Measurements from ENCODE around the gene CEP72. TPM values are rescaled to one million over a fixed set of nuclear protein-coding genes. Genes with fewer than 3 reads are reported as not detected.

Gene CEP72
- total and polyA plus RNA-seq, 10 of the 15 experiments (the other 5 are each of a cell fraction or from before 2014, with no cell fraction given), result 0.35 to 13.5 (median 8.3) TPM

GRCh38 chr5:574906-575305 lies 37.2 kb upstream of the CEP72 start:
- Histone ChIP-seq H3K4me1 (ENCODE audit: control insufficient read depth, insufficient read depth, low read length) (no peaks in the 10 kb centered on the region), H3K27ac (ENCODE audit: control insufficient read depth, insufficient read depth) (no peak overlapping the region), H3K4me3 (no peak overlapping the region), H3K27me3 (replicated peaks in 1 of 2; ENCODE audit: control insufficient read depth in 2 of 2, insufficient read depth in 2 of 2, low read length in 1 of 2) (no peaks in the 10 kb centered on the region; a peak in 1 of 4 replicates), H3K4me2 (ENCODE audit: control insufficient read depth, insufficient read depth) (no peak overlapping the region), H3K36me3 (ENCODE audit: control insufficient read depth in 2 of 2, insufficient read depth in 2 of 2, low read length in 1 of 2) (no peaks in the 10 kb centered on the region), H3K79me2 (ENCODE audit: control insufficient read depth, insufficient read depth, low read length) (no peaks in the 10 kb centered on the region), H3K9ac (ENCODE audit: control insufficient read depth, insufficient read depth, low read length) (no peak overlapping the region), H2AFZ (ENCODE audit: control insufficient read depth, low read depth, low read length) (no peak overlapping the region), H4K20me1 (ENCODE audit: control insufficient read depth, insufficient read depth) (no peaks in the 10 kb centered on the region), H3K9me3 (replicated peaks; ENCODE audit: control insufficient read depth, insufficient read depth, low read length) (no peaks in the 10 kb centered on the region; the same call in 1 of the 3 replicates)
- RAD21 ChIA-PET (ENCODE audit: unreplicated experiment), result no interaction called here
- no peak for FAIRE-seq
- POLR2A ChIA-PET, result no interaction called here
- no peak for DNase-seq (ENCODE audit: low read depth, low spot score)
- BruUV-seq (replicated peaks), result no TSS peak
- intact Hi-C loops (cut with micrococcal nuclease; ENCODE audit: unreplicated experiment), result no loop called here
- in situ Hi-C loops (cut with MboI), result no loop called here
- CTCF ChIA-PET, result no interaction called here
- SMC1A ChIA-PET (ENCODE audit: uncharacterized antibody, unreplicated experiment), result no interaction called here
- no peak for ATAC-seq
- WGBS (ENCODE audit: insufficient coverage, insufficient replicate concordance, low lambda C conversion rate, missing lambda C conversion rate), result 80% methylated on average over 16 of the region's 16 CpGs
- TF ChIP-seq CBFB (IDR thresholded peaks at IDR 0.05; ENCODE audit: low read depth), result no peak
- TF ChIP-seq RELB (IDR thresholded peaks at IDR 0.05; ENCODE audit: low read depth), result no peak
- TF ChIP-seq KLF5 (IDR thresholded peaks at IDR 0.05; ENCODE audit: partially characterized antibody), result no peak
- TF ChIP-seq RAD21 (IDR thresholded peaks at IDR 0.05; ENCODE audit: insufficient read depth, low read depth, low read length), result no peak
- no peak for TF ChIP-seq ELK1 (IDR thresholded peaks at IDR 0.05; ENCODE audit: low read depth, low read length)
- no peak for TF ChIP-seq FOS (IDR thresholded peaks at IDR 0.05; ENCODE audit: borderline replicate concordance, extremely low read depth, insufficient read length)
- no peak for TF ChIP-seq CREB1 (IDR thresholded peaks at IDR 0.05; ENCODE audit: low read depth)
- no peak for TF ChIP-seq KAT2A (conservative IDR thresholded peaks at IDR 0.05; ENCODE audit: control insufficient read depth, low read depth, low read length)
- no peak for TF ChIP-seq REST (IDR thresholded peaks at IDR 0.05; ENCODE audit: low read depth, low read length)
- TF ChIP-seq RBBP5 (conservative IDR thresholded peaks at IDR 0.05), result no peak
- TF ChIP-seq, protein P1, sequence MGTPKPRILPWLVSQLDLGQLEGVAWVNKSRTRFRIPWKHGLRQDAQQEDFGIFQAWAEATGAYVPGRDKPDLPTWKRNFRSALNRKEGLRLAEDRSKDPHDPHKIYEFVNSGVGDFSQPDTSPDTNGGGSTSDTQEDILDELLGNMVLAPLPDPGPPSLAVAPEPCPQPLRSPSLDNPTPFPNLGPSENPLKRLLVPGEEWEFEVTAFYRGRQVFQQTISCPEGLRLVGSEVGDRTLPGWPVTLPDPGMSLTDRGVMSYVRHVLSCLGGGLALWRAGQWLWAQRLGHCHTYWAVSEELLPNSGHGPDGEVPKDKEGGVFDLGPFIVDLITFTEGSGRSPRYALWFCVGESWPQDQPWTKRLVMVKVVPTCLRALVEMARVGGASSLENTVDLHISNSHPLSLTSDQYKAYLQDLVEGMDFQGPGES (IDR thresholded peaks at IDR 0.05), result no peak
- no peak for TF ChIP-seq SMAD5 (IDR thresholded peaks at IDR 0.05; ENCODE audit: low read depth)
- no peak for TF ChIP-seq CBX3 (IDR thresholded peaks at IDR 0.05; ENCODE audit: borderline replicate concordance, low read depth)
- TF ChIP-seq, protein P2, sequence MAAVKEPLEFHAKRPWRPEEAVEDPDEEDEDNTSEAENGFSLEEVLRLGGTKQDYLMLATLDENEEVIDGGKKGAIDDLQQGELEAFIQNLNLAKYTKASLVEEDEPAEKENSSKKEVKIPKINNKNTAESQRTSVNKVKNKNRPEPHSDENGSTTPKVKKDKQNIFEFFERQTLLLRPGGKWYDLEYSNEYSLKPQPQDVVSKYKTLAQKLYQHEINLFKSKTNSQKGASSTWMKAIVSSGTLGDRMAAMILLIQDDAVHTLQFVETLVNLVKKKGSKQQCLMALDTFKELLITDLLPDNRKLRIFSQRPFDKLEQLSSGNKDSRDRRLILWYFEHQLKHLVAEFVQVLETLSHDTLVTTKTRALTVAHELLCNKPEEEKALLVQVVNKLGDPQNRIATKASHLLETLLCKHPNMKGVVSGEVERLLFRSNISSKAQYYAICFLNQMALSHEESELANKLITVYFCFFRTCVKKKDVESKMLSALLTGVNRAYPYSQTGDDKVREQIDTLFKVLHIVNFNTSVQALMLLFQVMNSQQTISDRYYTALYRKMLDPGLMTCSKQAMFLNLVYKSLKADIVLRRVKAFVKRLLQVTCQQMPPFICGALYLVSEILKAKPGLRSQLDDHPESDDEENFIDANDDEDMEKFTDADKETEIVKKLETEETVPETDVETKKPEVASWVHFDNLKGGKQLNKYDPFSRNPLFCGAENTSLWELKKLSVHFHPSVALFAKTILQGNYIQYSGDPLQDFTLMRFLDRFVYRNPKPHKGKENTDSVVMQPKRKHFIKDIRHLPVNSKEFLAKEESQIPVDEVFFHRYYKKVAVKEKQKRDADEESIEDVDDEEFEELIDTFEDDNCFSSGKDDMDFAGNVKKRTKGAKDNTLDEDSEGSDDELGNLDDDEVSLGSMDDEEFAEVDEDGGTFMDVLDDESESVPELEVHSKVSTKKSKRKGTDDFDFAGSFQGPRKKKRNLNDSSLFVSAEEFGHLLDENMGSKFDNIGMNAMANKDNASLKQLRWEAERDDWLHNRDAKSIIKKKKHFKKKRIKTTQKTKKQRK (IDR thresholded peaks at IDR 0.05; ENCODE audit: low read depth, low read length), result no peak
- TF ChIP-seq STAT3 (IDR thresholded peaks at IDR 0.05; ENCODE audit: low read depth, low read length), result no peak

Data from GM12878 (cell line).